ENCODE results near the gene LRP5. TPM values are rescaled to one million over a fixed set of nuclear protein-coding genes. Genes with fewer than 3 reads are reported as not detected.
A peak's percentile ranks its signal among the peaks of the same experiment; 100 is the strongest.
"Not testable (repeated sequence)": the region's sequence is repeated elsewhere in the genome, so short reads cannot be mapped to it uniquely, and the experiment has no call there.

LRP5 gene
- total RNA-seq, 1 experiment from 2014 or later: 28.3 TPM

DNA sequence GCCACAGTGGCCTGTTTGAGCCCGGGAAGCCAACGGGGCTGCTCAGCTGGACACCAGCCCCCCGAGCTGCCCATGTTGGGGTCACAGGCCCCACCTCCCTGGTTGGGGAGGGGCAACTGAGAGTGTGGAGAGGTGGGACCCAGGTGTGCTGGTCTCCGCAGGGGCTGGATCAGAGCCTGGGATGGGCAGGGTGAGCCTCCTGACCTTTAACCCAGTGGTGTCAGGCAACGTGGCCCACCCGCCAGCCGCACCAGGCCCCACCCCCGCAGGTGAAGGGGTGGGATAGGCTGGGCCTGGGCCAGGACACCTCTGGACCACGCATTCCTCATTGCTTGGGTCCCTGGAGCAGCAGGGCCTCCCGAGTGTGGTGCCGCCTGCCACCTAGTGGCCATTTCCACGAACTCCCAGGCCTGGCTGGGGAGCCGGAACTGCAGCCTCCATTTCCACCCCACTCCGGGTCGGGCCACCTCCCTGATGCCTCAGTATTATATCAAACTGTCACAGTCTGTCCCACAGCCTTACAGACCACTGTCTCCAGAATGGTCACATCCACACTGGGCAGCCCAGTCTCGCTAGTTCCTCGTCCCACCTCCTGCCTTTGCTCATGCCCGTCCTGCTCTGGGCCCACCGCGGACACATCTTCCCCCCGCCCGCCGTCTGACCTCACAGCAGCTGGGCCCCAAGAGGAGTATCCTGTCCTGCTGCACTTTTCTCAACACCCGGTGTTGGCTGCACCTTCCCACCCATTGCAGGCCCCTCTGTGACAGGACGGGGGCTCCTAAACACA lies 134.8 kb downstream of the LRP5 start:
- Histone ChIP-seq H3K27me3 (ENCODE audit: control insufficient read depth, insufficient read depth, low read length) (no peaks in the 10 kb centered on the region), H3K36me3 (replicated peaks; ENCODE audit: control insufficient read depth, insufficient read depth, low read length) (peaks cover 4% of the 10 kb centered on the region; the same call in 1 of the 2 replicates), H3K4me3 (ENCODE audit: insufficient read depth, low read depth, low read length) (no peak overlapping the region)
- peak; percentile 97 for DNase-seq

- H3K27me3 ChIP-seq (ENCODE audit: control insufficient read depth, insufficient read depth, low read length); H3K4me3 ChIP-seq (ENCODE audit: insufficient read depth, low read depth, low read length); H3K36me3 ChIP-seq (replicated peaks; ENCODE audit: control insufficient read depth, insufficient read depth, low read length); DNase-seq: not testable (repeated sequence)
These were observed 135.5 kb downstream of the LRP5 start for GRCh38 chr11:68447914-68448313.

DNA sequence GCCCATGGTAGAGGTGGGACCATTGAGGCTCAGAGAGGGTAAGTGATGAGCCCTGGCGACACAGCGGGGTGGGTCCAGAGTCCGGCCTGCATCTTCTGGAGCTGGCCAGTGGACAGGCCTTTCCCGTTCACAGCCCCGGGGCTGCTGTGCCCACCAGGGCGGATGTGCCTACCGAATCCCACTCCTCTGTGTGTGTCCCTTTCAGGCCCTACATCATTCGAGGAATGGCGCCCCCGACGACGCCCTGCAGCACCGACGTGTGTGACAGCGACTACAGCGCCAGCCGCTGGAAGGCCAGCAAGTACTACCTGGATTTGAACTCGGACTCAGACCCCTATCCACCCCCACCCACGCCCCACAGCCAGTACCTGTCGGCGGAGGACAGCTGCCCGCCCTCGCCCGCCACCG lies 136.2 kb downstream of the LRP5 start:
- no peak for DNase-seq
- H3K27me3 ChIP-seq (ENCODE audit: control insufficient read depth, insufficient read depth, low read length): no peaks in the 10 kb centered on the region
- no peak overlapping the region for H3K4me3 ChIP-seq (ENCODE audit: insufficient read depth, low read depth, low read length)
- peaks cover 4% of the 10 kb centered on the region; the same call in 1 of the 2 replicates for H3K36me3 ChIP-seq (replicated peaks; ENCODE audit: control insufficient read depth, insufficient read depth, low read length)

DNA sequence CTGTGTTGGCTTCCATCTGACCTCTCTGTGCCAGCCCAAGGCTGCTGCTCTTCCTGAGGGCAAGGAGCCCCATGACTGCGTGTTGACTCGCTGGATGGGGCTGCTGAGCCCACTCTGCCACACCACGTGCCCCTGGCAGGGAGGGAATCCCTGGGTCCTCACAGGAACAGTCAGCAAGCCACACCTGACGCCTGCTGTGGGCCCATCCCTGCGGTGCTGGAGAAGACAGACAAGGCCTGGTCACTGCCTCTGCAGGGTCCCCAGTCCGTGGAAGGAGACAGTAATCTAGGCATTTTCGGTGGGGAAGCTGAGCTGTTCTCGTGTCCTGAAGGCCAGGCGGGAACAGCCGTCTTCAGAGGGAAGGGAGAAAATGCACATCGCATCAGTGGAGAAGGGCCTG lies 137.6 kb downstream of the LRP5 start:
- Histone ChIP-seq H3K4me3 (ENCODE audit: insufficient read depth, low read depth, low read length) (no peak overlapping the region), H3K27me3 (ENCODE audit: control insufficient read depth, insufficient read depth, low read length) (no peaks in the 10 kb centered on the region), H3K36me3 (replicated peaks; ENCODE audit: control insufficient read depth, insufficient read depth, low read length) (peaks cover 4% of the 10 kb centered on the region; the same call in 1 of the 2 replicates)
- DNase-seq: no peak

- Histone ChIP-seq H3K36me3 (replicated peaks; ENCODE audit: control insufficient read depth, insufficient read depth, low read length) (peaks cover 4% of the 10 kb centered on the region; the same call in 1 of the 2 replicates), H3K27me3 (ENCODE audit: control insufficient read depth, insufficient read depth, low read length) (no peaks in the 10 kb centered on the region), H3K4me3 (ENCODE audit: insufficient read depth, low read depth, low read length) (no peak overlapping the region)
- no peak for DNase-seq
These were observed 138.3 kb downstream of the LRP5 start for GRCh38 chr11:68450711-68451110.

DNA sequence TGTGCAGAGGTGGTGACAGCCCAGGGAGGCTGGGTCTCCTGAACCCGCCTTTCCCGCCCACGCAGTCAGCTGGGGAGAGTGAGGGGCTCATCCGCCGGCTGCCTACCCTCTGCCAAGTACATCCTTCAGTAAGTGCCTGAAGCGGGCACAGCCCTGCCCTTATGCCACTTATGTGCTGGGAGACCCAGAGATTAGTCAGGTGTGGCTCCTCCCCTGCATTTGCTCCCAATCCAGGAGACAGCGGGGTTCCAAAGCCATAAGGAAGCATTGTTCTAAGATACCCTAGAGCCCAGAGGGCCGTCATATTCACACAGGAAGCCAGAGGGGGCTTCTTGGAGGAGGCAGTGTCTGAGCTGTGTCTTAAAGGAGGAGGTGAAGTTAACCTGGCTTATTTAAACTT lies 142.4 kb downstream of the LRP5 start:
- H3K4me3 ChIP-seq (ENCODE audit: insufficient read depth, low read depth, low read length): no peak overlapping the region
- H3K27me3 ChIP-seq (ENCODE audit: control insufficient read depth, insufficient read depth, low read length): no peaks in the 10 kb centered on the region
- DNase-seq: peak; percentile 76
- H3K36me3 ChIP-seq (replicated peaks; ENCODE audit: control insufficient read depth, insufficient read depth, low read length): no peaks in the 10 kb centered on the region

DNA sequence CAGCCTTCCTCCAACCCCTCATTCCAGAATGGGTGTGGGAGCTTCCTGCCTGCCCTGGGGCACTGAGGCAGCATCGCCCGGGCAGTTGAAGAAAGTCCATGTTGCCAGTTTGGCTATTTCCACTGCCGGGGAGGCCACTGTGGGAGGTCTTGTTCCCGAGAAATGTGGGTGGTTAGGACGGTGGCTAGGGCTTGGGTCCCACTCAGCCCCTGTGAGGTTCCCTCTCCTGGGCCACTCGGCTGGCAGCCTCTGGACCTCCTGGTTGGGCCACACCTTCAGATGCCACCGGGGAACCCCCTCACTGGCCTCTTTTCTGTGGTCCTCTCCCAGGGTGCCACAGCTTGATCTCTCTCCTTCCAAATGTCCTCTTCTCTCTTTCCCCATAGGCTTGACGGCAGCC lies 143.1 kb downstream of the LRP5 start:
- no peak overlapping the region for H3K4me3 ChIP-seq (ENCODE audit: insufficient read depth, low read depth, low read length)
- no peaks in the 10 kb centered on the region for H3K27me3 ChIP-seq (ENCODE audit: control insufficient read depth, insufficient read depth, low read length)
- no peaks in the 10 kb centered on the region for H3K36me3 ChIP-seq (replicated peaks; ENCODE audit: control insufficient read depth, insufficient read depth, low read length)
- DNase-seq: no peak

GRCh38 chr11:68457216-68457897 lies 145.0 kb downstream of the LRP5 start:
- H3K4me3 ChIP-seq (ENCODE audit: insufficient read depth, low read depth, low read length): no peak overlapping the region
- H3K27me3 ChIP-seq (ENCODE audit: control insufficient read depth, insufficient read depth, low read length): no peaks in the 10 kb centered on the region
- no peaks in the 10 kb centered on the region for H3K36me3 ChIP-seq (replicated peaks; ENCODE audit: control insufficient read depth, insufficient read depth, low read length)
- peak; percentile 6 for DNase-seq

- DNase-seq: peak; percentile 30
- Histone ChIP-seq H3K4me3 (ENCODE audit: insufficient read depth, low read depth, low read length) (no peak overlapping the region), H3K27me3 (ENCODE audit: control insufficient read depth, insufficient read depth, low read length) (no peaks in the 10 kb centered on the region), H3K36me3 (replicated peaks; ENCODE audit: control insufficient read depth, insufficient read depth, low read length) (no peaks in the 10 kb centered on the region; the same call in 1 of the 2 replicates)
These were observed 145.5 kb downstream of the LRP5 start for GRCh38 chr11:68457898-68458249.

DNA sequence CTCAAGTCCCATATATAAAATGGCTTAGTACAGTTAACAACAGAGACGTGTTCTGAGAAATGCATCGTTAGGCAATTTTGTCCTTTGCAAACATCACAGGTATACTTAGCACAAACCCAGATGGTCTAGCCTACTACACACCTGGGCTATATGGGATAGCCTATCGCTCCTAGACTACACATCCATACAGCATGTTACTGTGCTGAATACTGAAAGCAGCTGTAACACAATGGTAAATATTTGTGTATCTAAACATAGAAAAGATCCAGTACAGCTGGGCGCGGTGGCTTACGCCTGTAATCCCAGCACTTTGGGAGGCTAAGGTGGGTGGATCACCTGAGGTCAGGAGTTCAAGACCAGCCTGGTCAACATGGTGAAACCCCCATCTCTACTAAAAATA lies 145.9 kb downstream of the LRP5 start:
- DNase-seq; H3K36me3 ChIP-seq (replicated peaks; ENCODE audit: control insufficient read depth, insufficient read depth, low read length); H3K4me3 ChIP-seq (ENCODE audit: insufficient read depth, low read depth, low read length); H3K27me3 ChIP-seq (ENCODE audit: control insufficient read depth, insufficient read depth, low read length): not testable (repeated sequence)

DNA sequence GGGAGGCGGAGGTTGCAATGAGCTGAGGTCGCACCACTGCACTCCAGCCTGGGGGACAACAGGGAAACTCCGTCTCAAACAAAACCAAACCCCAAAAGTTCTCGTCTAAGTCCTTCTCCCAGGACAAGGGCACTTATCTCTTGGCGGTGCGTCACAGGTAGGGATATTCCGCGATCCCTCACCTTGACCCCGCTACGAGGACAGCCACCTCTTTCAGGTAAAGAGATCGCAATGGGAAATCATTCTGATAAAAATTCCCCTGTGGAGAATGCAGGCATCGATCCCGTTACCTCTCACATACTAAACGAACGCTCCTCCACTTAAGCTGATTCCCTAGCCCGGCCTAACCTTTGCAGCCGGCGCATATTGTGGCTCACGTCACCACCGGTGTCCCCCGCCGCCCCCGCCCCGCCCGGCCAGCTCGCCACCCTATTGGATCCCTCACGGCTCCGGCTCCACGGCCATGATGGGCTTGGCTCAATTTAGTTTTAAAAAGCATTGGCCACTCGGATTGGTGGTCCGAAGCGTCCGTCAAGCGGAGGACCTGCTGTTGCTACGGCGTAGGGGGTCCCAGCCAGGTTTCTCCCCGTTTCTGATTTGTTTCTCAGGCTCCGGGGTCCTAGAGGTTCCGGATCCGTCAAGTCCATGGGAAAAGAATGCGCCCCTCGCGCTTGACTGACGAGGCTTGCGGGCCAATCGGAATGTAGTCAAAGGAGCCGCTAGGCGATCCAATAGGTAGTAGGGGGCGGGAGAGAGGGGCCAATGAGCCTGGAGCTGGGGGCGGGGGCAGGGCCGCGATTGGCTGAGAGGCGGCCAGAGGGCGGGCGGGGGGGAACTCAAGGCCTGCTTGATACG lies 147.7 kb downstream of the LRP5 start:
- Histone ChIP-seq H3K4me3 (ENCODE audit: insufficient read depth, low read depth, low read length) (peak overlapping the region; percentile 86), H3K36me3 (replicated peaks; ENCODE audit: control insufficient read depth, insufficient read depth, low read length) (no peaks in the 10 kb centered on the region; the same call in 1 of the 2 replicates)
- peak; percentile 99 for DNase-seq

GRCh38 chr11:68460741-68461574 lies 148.6 kb downstream of the LRP5 start, which contains the start of gene PPP6R3:
TSS of gene PPP6R3 (plus strand) at chr11:68460752. CDS start at chr11:68537665, 76,913 bp downstream.
- Histone ChIP-seq H3K36me3 (replicated peaks; ENCODE audit: control insufficient read depth, insufficient read depth, low read length) (no peaks in the 10 kb centered on the region; the same call in 1 of the 2 replicates), H3K4me3 (ENCODE audit: insufficient read depth, low read depth, low read length) (peak within 1 kb of the TSS; percentile 86), H3K27me3 (ENCODE audit: control insufficient read depth, insufficient read depth, low read length) (no peaks in the 10 kb centered on the region)
- DNase-seq: peak; percentile 92

More for the DNA sequence above, 147.7 kb downstream of the LRP5 start:
- no peaks in the 10 kb centered on the region for H3K27me3 ChIP-seq (ENCODE audit: control insufficient read depth, insufficient read depth, low read length)

- no peaks in the 10 kb centered on the region; the same call in 1 of the 2 replicates for H3K36me3 ChIP-seq (replicated peaks; ENCODE audit: control insufficient read depth, insufficient read depth, low read length)
- DNase-seq: no peak
- no peaks in the 10 kb centered on the region for H3K27me3 ChIP-seq (ENCODE audit: control insufficient read depth, insufficient read depth, low read length)
- peak overlapping the region; percentile 86 for H3K4me3 ChIP-seq (ENCODE audit: insufficient read depth, low read depth, low read length)
These were observed 149.2 kb downstream of the LRP5 start for GRCh38 chr11:68461575-68461917.

DNA sequence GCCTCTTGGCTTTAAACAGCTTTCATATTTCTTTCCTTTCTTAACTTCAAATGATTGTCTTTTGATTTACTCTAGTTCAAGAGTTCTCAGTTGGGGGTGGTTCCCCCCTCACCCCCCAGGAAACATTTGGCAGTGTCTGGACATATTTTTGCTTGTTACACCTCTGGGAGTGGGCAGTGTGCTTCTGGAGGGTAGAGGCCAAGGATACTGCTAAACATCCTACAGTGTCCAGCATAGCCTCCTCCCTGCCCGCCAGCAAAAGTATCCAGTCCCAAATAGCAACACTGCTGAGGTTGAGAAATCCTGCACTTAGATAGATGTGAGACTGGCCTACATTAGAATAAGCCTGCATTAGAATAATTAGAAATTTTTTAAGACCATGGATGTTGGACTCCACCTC lies 151.3 kb downstream of the LRP5 start:
- Histone ChIP-seq H3K4me3 (ENCODE audit: insufficient read depth, low read depth, low read length) (no peak overlapping the region), H3K36me3 (replicated peaks; ENCODE audit: control insufficient read depth, insufficient read depth, low read length) (no peaks in the 10 kb centered on the region; the same call in 1 of the 2 replicates), H3K27me3 (ENCODE audit: control insufficient read depth, insufficient read depth, low read length) (no peaks in the 10 kb centered on the region)
- DNase-seq: no peak

Data from H7 (cell line).